ENCODE measurements around the gene GRM1. TPM values are rescaled to one million over a fixed set of nuclear protein-coding genes. Genes with fewer than 3 reads are reported as not detected.
"Not testable (repeated sequence)": the region's sequence is repeated elsewhere in the genome, so short reads cannot be mapped to it uniquely, and the experiment has no call there.

Gene GRM1
- total and polyA plus RNA-seq, 9 donors = 0.02 to 0.24 (median 0.10) TPM

- Histone ChIP-seq H3K9me3 (no peaks in the 10 kb centered on the region), H3K27ac (no peak overlapping the region), H3K4me1 (ENCODE audit: insufficient read depth) (no peaks in the 10 kb centered on the region), H3K27me3 (no peaks in the 10 kb centered on the region), H3K4me3 (no peak overlapping the region), H3K36me3 (no peaks in the 10 kb centered on the region)
- intact Hi-C loops (cut with DNase I) = no loop called here
- TF ChIP-seq, protein P1, sequence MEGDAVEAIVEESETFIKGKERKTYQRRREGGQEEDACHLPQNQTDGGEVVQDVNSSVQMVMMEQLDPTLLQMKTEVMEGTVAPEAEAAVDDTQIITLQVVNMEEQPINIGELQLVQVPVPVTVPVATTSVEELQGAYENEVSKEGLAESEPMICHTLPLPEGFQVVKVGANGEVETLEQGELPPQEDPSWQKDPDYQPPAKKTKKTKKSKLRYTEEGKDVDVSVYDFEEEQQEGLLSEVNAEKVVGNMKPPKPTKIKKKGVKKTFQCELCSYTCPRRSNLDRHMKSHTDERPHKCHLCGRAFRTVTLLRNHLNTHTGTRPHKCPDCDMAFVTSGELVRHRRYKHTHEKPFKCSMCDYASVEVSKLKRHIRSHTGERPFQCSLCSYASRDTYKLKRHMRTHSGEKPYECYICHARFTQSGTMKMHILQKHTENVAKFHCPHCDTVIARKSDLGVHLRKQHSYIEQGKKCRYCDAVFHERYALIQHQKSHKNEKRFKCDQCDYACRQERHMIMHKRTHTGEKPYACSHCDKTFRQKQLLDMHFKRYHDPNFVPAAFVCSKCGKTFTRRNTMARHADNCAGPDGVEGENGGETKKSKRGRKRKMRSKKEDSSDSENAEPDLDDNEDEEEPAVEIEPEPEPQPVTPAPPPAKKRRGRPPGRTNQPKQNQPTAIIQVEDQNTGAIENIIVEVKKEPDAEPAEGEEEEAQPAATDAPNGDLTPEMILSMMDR (IDR thresholded peaks at IDR 0.05) = no peak
- no peak for DNase-seq
- 95 to 98% (median 96%) methylated on average over 2 of the region's 2 CpGs for WGBS, 3 donors
These were observed 236.2 kb downstream of the GRM1 start for GRCh38 chr6:146265056-146265455.

GRCh38 chr6:146267447-146267846, 238.6 kb downstream of the GRM1 start:
- Histone ChIP-seq H3K4me1 (ENCODE audit: insufficient read depth) (no peaks in the 10 kb centered on the region), H3K27me3 (no peaks in the 10 kb centered on the region), H3K36me3 (no peaks in the 10 kb centered on the region), H3K9me3 (no peaks in the 10 kb centered on the region), H3K4me3 (no peak overlapping the region), H3K27ac (no peak overlapping the region)
- intact Hi-C loops (cut with DNase I) = no loop called here
- TF ChIP-seq POLR2A (IDR thresholded peaks at IDR 0.05) = no peak
- TF ChIP-seq, protein P1 (IDR thresholded peaks at IDR 0.05) = no peak
- TF ChIP-seq EP300 (IDR thresholded peaks at IDR 0.05) = no peak
- DNase-seq = no peak
- WGBS, 3 donors = 91 to 94% (median 93%) methylated on average over 18 of the region's 18 CpGs

DNA sequence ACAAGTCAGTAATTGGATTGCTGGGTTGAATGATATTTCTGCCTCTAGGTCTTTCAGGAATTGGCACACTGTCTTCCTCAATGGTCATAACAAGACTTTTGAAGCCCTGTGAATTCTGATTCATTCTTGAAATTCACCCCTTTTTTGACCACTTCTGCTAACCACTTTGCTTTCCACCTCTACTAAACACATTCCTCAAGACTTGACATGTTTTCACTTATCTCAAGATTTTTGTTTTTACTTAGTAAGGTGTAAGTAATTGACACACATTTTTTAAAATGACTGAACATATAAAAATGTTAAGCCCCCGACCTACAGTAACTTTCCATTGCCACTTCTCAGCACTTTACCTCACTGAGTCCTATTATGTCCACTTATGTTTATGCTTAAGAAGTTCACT, 239.1 kb downstream of the GRM1 start:
- intact Hi-C loops (cut with DNase I) = no loop called here
- Histone ChIP-seq H3K4me3 (no peak overlapping the region), H3K4me1 (ENCODE audit: insufficient read depth) (no peaks in the 10 kb centered on the region), H3K9me3 (no peaks in the 10 kb centered on the region), H3K36me3 (no peaks in the 10 kb centered on the region), H3K27me3 (no peaks in the 10 kb centered on the region), H3K27ac (no peak overlapping the region)
- WGBS, 3 donors = 62 to 76% (median 69%) methylated on average over 1 of the region's 1 CpG
- TF ChIP-seq EP300 (IDR thresholded peaks at IDR 0.05) = no peak
- no peak for TF ChIP-seq POLR2A (IDR thresholded peaks at IDR 0.05)
- TF ChIP-seq, protein P1 (IDR thresholded peaks at IDR 0.05) = no peak
- no peak for DNase-seq

DNA sequence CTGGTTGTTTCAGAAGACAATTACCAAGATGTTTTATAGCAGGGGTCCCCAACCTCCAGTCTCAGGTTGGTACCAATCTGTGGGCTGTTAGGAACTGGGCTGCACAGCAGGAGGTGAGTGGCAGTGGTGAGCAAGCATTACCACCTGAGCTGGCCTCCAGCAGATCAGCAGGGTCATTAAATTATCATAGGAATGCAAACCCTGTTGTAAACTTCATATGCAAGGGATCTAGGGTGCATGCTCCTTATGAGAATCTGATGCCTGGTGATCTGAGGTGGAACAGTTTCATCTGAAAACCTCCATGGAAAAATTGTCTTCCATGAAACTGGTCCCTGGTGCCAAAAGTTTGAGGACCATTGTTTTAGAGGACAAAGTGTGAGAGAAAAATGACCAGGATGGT, 240.6 kb downstream of the GRM1 start:
- Histone ChIP-seq H3K27ac (no peak overlapping the region), H3K4me3 (no peak overlapping the region), H3K4me1 (ENCODE audit: insufficient read depth) (no peaks in the 10 kb centered on the region), H3K27me3 (no peaks in the 10 kb centered on the region), H3K9me3 (no peaks in the 10 kb centered on the region), H3K36me3 (no peaks in the 10 kb centered on the region)
- TF ChIP-seq POLR2A (IDR thresholded peaks at IDR 0.05) (no peak), EP300 (IDR thresholded peaks at IDR 0.05) (no peak)
- TF ChIP-seq, protein P1 (IDR thresholded peaks at IDR 0.05) = no peak
- intact Hi-C loops (cut with DNase I) = no loop called here
- no peak for DNase-seq

DNA sequence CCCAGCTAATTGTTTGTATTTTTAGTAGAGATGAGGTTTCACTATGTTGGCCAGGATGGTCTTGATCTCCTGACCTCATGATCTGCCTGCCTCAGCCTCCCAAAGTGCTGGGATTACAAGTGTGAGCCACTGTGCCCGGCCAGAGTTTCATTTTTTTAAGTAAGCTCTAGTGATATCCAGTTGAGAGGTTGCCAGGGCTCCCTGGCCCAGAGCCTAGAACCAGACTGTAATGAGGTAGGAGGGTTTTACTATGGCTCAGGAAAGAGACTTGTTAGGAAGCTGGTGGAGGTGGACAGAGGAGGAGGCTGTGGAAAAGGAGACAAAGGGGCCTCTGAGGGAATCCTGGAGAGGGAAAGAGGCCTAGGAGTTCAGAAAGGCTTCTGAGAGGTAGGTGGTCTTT, 242.3 kb downstream of the GRM1 start:
- H3K9me3 ChIP-seq; H3K4me1 ChIP-seq (ENCODE audit: insufficient read depth); H3K36me3 ChIP-seq; H3K27ac ChIP-seq; intact Hi-C loops (cut with DNase I); H3K4me3 ChIP-seq; H3K27me3 ChIP-seq: not testable (repeated sequence)
- peak; percentile 12 to 50 (median 36) for DNase-seq
- WGBS, 3 donors = 0 to 7% (median 5%) methylated on average over 1 of the region's 1 CpG

Data from ovary (tissue), 9 donors.